ENCODE data around the gene GPR173.

DNA sequence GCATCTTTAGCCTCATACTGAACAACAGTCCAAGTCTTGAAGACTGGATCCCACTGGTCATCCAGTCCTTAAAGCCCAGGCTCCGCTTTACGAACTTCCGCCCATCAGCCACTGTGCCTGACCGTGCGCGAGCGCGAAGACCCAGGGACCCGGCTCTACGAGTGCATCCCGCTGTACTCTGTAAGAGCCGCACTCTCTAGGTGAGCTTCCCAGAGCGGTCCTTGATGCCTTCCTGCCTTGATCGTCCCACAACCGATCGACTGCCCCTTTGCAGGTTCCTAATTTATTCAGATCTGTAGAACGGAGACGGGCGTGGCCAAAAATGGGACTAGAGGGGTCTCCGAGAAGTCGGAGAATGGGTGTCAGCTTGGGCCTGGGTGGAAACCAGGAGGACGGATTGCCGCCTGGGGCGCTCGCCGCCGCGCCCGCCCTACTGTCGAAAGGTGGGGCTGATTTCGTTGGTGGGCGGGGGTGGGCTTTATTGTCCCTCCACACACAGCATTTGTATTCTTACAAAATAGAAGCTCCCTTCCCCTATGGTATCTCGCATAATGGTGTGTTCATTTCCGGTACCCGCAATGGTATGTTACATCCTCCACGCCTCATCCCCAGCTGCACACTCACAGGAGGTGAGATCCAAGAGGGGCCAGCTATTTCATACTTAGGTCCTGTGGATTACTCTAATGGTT, 48.0 kb upstream of the GPR173 start:
- no peak for TF ChIP-seq CTCF (IDR thresholded peaks at IDR 0.05 in 2 of 3, conservative IDR thresholded peaks at IDR 0.05 in 1 of 3; ENCODE audit: insufficient read depth in 2 of 3, low read depth in 1 of 3, low read length in 3 of 3)
- no peak for TF ChIP-seq IRF1 (CRISPR knock-in tag; IDR thresholded peaks at IDR 0.05; ENCODE audit: borderline replicate concordance)
- TF ChIP-seq ZBTB7A (IDR thresholded peaks at IDR 0.05; ENCODE audit: borderline replicate concordance, control insufficient read depth, low read depth, low read length), result no peak
- TF ChIP-seq ZNF277 (CRISPR knock-in tag; IDR thresholded peaks at IDR 0.05; ENCODE audit: borderline replicate concordance), result no peak

Measured in K562 (cell line).